ENCODE results near the gene KRT5. TPM values are rescaled to one million over a fixed set of nuclear protein-coding genes. Genes with fewer than 3 reads are reported as not detected.

Gene KRT5
- total RNA-seq, 1 experiment from 2014 or later, result not detected

- in situ Hi-C loops (cut with HindIII; ENCODE audit: low pct_unique_long_range_greater_than_20kb, low sequenced_read_pairs), result no loop called here
- no peak for DNase-seq (ENCODE audit: low read depth)
Measured at GRCh38 chr12:52524898-52525591, 4.9 kb upstream of the KRT5 start.

DNA sequence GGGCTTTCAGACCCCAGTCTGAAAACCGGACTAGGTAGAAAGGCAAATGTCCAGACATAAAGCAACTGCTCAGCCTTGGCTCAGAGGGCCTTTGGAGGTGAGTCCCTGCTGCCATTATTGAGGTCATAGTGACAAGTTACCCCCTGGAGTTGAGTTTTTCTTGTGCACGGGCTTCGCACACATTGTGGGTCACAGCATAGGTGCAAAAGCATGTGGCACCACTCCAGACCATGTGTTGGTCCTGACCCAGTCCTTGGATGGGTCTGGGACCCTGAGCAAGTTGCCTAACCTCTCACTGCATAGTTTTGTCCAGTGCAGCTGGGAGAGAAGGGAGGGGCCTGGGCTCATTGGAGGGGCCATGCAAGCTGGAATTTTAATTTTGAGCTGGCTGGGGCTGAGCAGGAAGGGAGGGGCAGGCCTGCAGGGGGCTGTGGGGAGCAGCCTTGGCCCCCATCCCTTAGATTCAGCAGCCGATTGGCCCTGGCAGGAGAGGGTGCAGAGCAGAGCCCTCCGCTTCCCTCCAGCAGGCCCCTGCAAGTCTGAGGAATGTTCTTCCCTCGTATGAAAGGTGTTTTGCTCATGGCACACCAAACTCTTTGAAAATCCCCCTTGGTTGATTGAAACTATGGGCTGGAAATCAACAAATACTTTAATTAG lies 4.2 kb upstream of the KRT5 start:
- in situ Hi-C loops (cut with HindIII; ENCODE audit: low pct_unique_long_range_greater_than_20kb, low sequenced_read_pairs), result no loop called here

DNA sequence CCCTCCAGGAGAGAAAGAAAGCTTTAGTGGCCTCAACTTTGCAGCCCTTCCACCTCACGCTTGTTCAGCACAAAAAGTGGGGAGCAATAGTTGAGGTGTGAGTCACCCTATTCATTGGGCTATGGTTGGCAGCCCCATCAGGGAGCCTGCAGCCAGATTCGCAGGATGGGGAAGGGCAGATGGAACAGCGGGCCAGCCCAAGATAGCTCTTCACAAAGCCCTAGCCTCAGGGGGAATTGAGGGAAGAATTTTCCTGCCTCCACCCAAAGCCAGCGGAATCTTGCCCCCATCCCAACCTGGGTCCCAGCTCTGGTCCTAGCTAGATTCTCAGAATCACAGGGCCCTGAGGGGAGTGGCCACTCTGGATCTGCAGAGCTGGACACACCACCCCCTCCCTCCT lies 3.6 kb upstream of the KRT5 start:
- in situ Hi-C loops (cut with HindIII; ENCODE audit: low pct_unique_long_range_greater_than_20kb, low sequenced_read_pairs), result no loop called here
- no peak for DNase-seq (ENCODE audit: low read depth)

More for the DNA sequence above, 4.2 kb upstream of the KRT5 start:
- no peak for DNase-seq (ENCODE audit: low read depth)

- DNase-seq (ENCODE audit: low read depth), result no peak
- in situ Hi-C loops (cut with HindIII; ENCODE audit: low pct_unique_long_range_greater_than_20kb, low sequenced_read_pairs), result no loop called here
Measured at GRCh38 chr12:52522346-52523011, 2.3 kb upstream of the KRT5 start.

GRCh38 chr12:52521568-52522266 lies 1.5 kb upstream of the KRT5 start:
- no peak for DNase-seq (ENCODE audit: low read depth)
- in situ Hi-C loops (cut with HindIII; ENCODE audit: low pct_unique_long_range_greater_than_20kb, low sequenced_read_pairs), result no loop called here

DNA sequence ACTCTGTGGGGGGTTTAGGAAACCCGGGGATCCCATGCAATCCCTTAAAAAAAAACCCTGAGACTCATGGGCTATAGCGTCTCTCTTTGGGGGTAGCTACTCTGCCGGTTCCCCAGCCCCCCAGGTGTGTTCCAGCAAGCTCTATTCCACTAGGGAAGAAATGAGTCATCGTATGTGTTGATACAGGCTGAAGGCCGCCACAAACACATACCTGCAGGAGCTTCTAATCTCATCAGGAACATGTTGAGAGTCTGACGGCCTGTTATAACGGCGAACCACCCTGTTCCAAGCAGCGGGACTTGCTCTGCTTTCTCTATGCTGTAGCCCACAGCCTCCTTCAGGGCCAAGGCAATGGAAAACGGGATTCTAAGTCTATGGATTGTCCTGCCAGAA lies 977 bp upstream of the KRT5 start:
- in situ Hi-C loops (cut with HindIII; ENCODE audit: low pct_unique_long_range_greater_than_20kb, low sequenced_read_pairs), result no loop called here
- no peak for DNase-seq (ENCODE audit: low read depth)

DNA sequence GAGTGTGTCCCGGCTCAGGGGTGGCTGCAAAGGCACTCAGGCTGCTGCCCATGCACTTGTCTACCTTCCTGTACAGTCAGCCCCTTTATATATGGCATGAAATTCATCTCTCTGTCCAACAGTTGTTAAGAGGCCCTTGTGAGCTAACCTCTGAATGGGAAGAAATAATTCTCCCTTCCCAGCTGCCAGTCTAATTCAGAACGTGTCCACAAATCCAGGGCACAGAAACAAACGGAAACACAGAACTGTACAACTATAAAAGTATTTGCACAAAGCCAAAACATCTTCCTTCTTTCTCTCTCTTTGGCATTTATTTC lies 849 bp downstream of the KRT5 start:
- no peak for DNase-seq (ENCODE audit: low read depth)
- in situ Hi-C loops (cut with HindIII; ENCODE audit: low pct_unique_long_range_greater_than_20kb, low sequenced_read_pairs), result no loop called here

GRCh38 chr12:52518574-52519386 lies 1.4 kb downstream of the KRT5 start:
- in situ Hi-C loops (cut with HindIII; ENCODE audit: low pct_unique_long_range_greater_than_20kb, low sequenced_read_pairs), result no loop called here
- no peak for DNase-seq (ENCODE audit: low read depth)

- in situ Hi-C loops (cut with HindIII; ENCODE audit: low pct_unique_long_range_greater_than_20kb, low sequenced_read_pairs), result no loop called here
- no peak for DNase-seq (ENCODE audit: low read depth)
Measured at GRCh38 chr12:52517888-52518287, 2.3 kb downstream of the KRT5 start.

GRCh38 chr12:52517005-52517835 lies 3.0 kb downstream of the KRT5 start:
- DNase-seq (ENCODE audit: low read depth), result no peak
- in situ Hi-C loops (cut with HindIII; ENCODE audit: low pct_unique_long_range_greater_than_20kb, low sequenced_read_pairs), result no loop called here

GRCh38 chr12:52515927-52516831 lies 4.0 kb downstream of the KRT5 start:
- no peak for DNase-seq (ENCODE audit: low read depth)
- in situ Hi-C loops (cut with HindIII; ENCODE audit: low pct_unique_long_range_greater_than_20kb, low sequenced_read_pairs), result no loop called here

DNA sequence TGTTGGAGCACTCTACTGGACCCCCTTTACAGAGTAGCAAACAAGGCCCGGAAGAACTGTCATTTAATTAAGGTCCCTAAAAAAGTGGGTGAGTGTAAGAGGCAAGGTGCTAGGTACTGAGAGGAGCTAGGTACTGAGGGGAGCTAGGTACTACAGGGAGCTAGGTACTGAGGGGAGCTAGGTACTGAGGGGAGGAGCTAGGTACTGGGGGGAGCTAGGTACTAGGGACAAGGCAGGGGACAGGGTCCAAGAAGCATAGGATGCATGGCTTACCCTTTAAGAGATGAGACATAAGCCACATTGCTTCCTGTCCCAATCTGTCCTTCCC lies 4.9 kb downstream of the KRT5 start:
- in situ Hi-C loops (cut with HindIII; ENCODE audit: low pct_unique_long_range_greater_than_20kb, low sequenced_read_pairs), result no loop called here
- DNase-seq (ENCODE audit: low read depth), result no peak

GRCh38 chr12:52514471-52515318 lies 5.5 kb downstream of the KRT5 start:
- in situ Hi-C loops (cut with HindIII; ENCODE audit: low pct_unique_long_range_greater_than_20kb, low sequenced_read_pairs), result no loop called here
- DNase-seq (ENCODE audit: low read depth), result no peak

GRCh38 chr12:52513736-52514135 lies 6.5 kb downstream of the KRT5 start:
- DNase-seq (ENCODE audit: low read depth), result no peak
- in situ Hi-C loops (cut with HindIII; ENCODE audit: low pct_unique_long_range_greater_than_20kb, low sequenced_read_pairs), result no loop called here

DNA sequence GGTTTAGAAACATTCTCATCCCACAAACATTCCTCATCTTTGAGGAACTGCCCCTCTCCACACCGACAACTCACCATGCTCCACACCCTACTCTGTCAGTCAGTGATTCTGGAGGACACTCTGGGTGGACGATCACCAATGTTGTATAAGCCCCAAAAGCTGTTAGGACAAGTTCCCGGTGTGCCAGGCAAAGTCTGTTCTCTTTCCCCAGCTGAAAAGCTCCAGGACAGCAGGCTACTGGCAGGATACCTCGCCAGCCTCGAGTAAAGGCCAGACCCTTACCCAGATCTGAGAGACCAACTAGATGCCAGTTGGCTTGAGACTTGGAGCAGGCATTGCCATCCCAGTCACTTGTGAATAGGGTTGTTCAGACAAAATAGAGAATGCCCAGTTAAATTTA lies 12.0 kb downstream of the KRT5 start:
- in situ Hi-C loops (cut with HindIII; ENCODE audit: low pct_unique_long_range_greater_than_20kb, low sequenced_read_pairs), result no loop called here
- no peak for DNase-seq (ENCODE audit: low read depth)
